NT2/D1 (cell line): ENCODE measurements around the gene SLC28A3.
"Not testable (repeated sequence)": the region's sequence is repeated elsewhere in the genome, so short reads cannot be mapped to it uniquely, and the experiment has no call there.

Source experiments
- DNase-seq: peaks from one replicate; pipeline ENCODE4 v3.0.0-alpha.2; 2011; ENCODE audit warnings: low read depth, low spot score
- H3K27me3 ChIP-seq: 2 replicates; pipeline ENCODE4 v1.6.0; 2011; ENCODE audit warnings: mild to moderate bottlenecking; ENCODE audit not compliant: insufficient read length, insufficient read depth
- H3K36me3 ChIP-seq: 2 replicates; pipeline ENCODE4 v1.6.1; 2011; ENCODE audit warnings: mild to moderate bottlenecking, low read length, mixed read lengths; ENCODE audit not compliant: insufficient read depth, insufficient read length
- H3K4me1 ChIP-seq: 2 replicates; pipeline ENCODE4 v1.5.1; 2011; ENCODE audit not compliant: insufficient read depth, insufficient read length
- H3K4me3 ChIP-seq: 2 replicates; pipeline ENCODE4 v1.5.1; 2011; ENCODE audit warnings: low read depth; ENCODE audit not compliant: insufficient read length
- H3K9ac ChIP-seq: 2 replicates; pipeline ENCODE4 v1.6.0; 2011; ENCODE audit warnings: low read depth; ENCODE audit not compliant: insufficient read length
- H3K9me3 ChIP-seq: 2 replicates; pipeline ENCODE4 v1.5.1; 2011; ENCODE audit warnings: mild to moderate bottlenecking, low read length; ENCODE audit not compliant: insufficient read depth
- SUZ12 ChIP-seq: IDR thresholded peaks from 2 replicates; pipeline ENCODE4 v1.6.1; 2011; ENCODE audit not compliant: insufficient read length, insufficient read depth; ENCODE audit errors: extremely low read depth
- YY1 ChIP-seq: IDR thresholded peaks from 2 replicates; pipeline ENCODE4 v1.6.1; 2011; ENCODE audit not compliant: insufficient read length, insufficient read depth
- ZNF274 ChIP-seq: IDR thresholded peaks from 2 replicates; pipeline ENCODE4 v1.6.1; 2011; ENCODE audit warnings: mild to moderate bottlenecking, low read depth, low read length

The SLC28A3 gene

DNA sequence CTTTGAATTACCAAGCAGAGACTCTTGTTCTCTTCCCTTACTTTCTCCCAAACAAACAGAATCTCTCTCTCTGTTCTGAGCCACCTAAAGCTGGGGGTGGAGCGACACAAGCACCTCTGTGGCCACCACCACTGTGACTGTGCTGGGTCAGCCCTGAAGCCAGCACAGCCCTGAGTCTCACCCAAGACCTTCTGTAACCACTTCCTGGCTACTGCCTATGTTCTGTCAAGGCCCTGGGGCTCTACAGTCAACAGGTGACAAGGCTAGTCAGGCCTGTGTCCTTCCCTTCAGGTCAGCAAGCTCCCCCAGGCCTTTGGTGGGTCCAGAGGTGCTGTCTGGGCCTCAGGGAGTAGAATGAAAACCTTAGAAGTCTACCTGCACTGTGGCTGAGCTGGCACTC is 26.1 kb upstream of the SLC28A3 start:
- Histone ChIP-seq H3K4me3 (no peak overlapping the region), H3K36me3 (no peaks in the 10 kb centered on the region), H3K27me3 (no peaks in the 10 kb centered on the region), H3K4me1 (no peaks in the 10 kb centered on the region), H3K9me3 (no peaks in the 10 kb centered on the region), H3K9ac (no peak overlapping the region)
- no peak for DNase-seq
- TF ChIP-seq SUZ12, result no peak
- no peak for TF ChIP-seq ZNF274
- no peak for TF ChIP-seq YY1

DNA sequence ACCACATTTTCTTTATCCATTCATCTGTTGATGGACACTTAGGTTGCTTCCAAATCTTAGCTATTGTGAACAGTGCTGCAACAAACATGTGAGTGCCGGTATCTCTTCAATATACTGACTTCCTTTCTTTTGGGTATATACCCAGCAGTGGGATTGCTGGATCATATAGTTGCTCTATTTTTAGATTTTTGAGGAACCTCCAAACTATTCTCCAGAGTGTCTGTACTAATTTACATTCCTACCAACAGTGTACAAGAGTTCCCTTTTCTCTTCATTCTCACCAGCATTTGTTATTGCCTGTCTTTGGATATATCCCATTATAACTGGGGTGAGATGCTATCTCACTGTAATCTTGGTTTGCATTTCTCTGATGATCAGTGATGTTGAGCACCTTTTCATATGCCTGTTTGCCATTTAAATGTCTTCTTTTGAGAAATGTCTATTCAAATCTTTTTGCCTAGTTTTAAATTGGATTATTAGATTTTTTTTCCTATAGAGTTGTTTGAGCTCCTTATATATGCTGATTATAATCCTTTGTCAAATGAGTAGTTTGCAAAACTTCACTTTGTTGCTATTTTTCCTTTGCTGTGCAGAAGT is 24.4 kb upstream of the SLC28A3 start:
- not testable (repeated sequence) for H3K4me1 ChIP-seq, H3K27me3 ChIP-seq, H3K36me3 ChIP-seq, DNase-seq, H3K4me3 ChIP-seq, H3K9ac ChIP-seq, H3K9me3 ChIP-seq

DNA sequence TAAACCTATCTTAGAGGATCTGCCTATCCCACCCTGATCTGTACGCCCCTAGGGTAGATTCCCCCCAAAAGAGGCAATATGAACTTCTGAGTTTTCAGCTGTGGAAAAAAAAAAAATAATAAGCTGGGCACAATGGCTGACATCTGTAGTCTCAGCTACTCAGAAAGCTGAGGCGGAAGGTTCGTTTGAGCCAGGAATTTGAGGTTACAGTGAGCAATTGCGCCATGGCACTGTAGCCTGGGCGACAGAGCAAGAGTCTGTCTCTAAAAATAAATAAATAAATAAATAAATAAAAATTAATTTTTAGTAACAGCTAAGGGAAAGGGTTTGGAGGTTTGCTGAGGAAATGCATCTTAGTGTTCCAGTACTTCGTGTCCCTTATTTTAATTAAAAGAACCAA is 21.1 kb upstream of the SLC28A3 start:
- Histone ChIP-seq H3K9ac (no peak overlapping the region), H3K4me3 (no peak overlapping the region), H3K36me3 (no peaks in the 10 kb centered on the region), H3K9me3 (no peaks in the 10 kb centered on the region), H3K4me1 (no peaks in the 10 kb centered on the region), H3K27me3 (no peaks in the 10 kb centered on the region)
- TF ChIP-seq SUZ12 (no peak), ZNF274 (no peak), YY1 (no peak)
- DNase-seq, result no peak

DNA sequence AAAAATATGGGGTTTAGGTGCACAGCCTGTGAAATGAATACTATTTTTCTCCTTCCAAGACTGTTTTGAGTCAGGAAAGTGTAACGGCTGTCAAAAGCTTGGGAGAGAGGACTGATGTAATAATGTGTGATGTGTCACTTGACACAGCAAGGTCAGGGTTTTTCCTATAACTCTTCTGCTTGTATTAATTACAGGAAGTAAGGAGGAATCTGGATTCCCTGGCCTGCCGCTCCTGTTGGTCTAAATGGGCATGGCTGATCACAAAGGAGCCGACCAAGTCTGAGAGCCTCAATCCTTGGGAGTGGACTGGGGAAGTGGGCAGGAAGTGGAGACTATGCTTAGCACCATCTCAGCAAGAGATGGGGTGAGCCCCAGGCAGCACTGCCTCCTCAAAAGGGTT is 16.7 kb upstream of the SLC28A3 start:
- no peak for DNase-seq
- Histone ChIP-seq H3K27me3 (no peaks in the 10 kb centered on the region), H3K4me1 (no peaks in the 10 kb centered on the region), H3K36me3 (no peaks in the 10 kb centered on the region), H3K9me3 (no peaks in the 10 kb centered on the region), H3K9ac (no peak overlapping the region), H3K4me3 (no peak overlapping the region)
- TF ChIP-seq ZNF274 (no peak), YY1 (no peak), SUZ12 (no peak)

DNA sequence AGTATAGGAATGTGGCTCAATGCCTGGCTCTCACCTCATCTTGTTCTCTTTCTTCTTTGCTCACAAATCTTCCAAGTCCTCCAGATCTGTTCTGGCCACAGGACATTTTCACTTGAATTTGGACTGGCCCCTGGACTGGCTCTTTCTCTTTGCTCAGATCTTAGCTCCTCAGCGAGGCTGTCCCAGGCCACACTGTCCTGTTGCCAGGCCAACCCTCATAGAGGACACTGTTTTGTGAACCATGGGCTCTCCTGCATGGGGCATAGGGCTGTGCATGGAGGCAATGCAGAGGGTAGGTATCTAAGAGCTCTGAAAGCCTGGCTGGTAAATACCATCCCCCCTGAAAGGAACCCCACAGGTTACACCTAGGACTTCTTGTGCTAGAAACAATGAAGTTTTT is 13.5 kb upstream of the SLC28A3 start:
- no peaks in the 10 kb centered on the region for H3K36me3 ChIP-seq
- no peak for TF ChIP-seq SUZ12
- H3K4me1 ChIP-seq, result no peaks in the 10 kb centered on the region
- no peak for DNase-seq
- H3K4me3 ChIP-seq, result no peak overlapping the region
- no peak overlapping the region for H3K9ac ChIP-seq
- H3K9me3 ChIP-seq, result no peaks in the 10 kb centered on the region
- no peaks in the 10 kb centered on the region for H3K27me3 ChIP-seq

DNA sequence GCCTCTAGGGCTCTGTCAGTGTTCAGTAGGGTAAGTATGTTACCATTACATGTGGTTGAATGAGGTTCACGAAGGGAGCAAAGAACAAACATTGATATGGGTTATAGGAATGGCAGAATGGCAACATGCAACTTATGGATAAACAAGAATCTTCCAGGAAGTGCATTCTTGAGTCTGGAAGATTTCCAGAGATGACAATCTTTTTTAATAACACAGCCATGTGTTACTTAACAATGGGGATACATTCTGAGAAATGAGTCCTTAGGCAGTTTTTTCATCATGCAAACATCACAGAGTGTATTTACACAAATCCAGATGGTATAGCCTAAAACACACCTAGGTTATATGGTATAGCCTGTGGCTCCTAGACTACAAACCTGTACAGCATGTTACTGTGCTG is 9.1 kb upstream of the SLC28A3 start:
- Histone ChIP-seq H3K4me3 (no peak overlapping the region), H3K9me3 (no peaks in the 10 kb centered on the region), H3K36me3 (no peaks in the 10 kb centered on the region), H3K27me3 (no peaks in the 10 kb centered on the region), H3K4me1 (no peaks in the 10 kb centered on the region), H3K9ac (no peak overlapping the region)
- no peak for DNase-seq
- TF ChIP-seq ZNF274, result no peak
- TF ChIP-seq YY1, result no peak
- no peak for TF ChIP-seq SUZ12

DNA sequence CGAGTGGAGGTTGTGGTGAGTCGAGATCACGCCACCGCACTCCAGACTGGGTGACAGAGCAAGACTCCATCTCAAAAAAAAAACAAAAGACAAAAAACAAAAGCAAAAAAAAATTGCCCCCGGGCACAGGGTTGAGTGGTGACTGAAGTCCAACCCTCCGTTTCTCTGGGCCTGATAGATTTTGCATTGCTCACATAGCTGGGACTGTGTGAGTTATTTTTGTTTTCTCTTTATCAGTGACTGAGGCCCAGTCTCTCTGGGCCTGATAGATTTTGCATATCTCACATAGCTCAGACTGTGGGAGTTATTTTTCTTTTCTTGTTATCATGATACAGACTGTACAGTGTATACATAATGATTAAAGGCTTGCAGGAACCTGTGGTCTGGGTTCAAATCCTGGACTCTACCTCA is 2.6 kb upstream of the SLC28A3 start:
- no peaks in the 10 kb centered on the region for H3K27me3 ChIP-seq
- no peak for DNase-seq
- no peaks in the 10 kb centered on the region for H3K9me3 ChIP-seq
- H3K4me1 ChIP-seq, result peaks cover 3% of the 10 kb centered on the region
- no peak for TF ChIP-seq SUZ12
- TF ChIP-seq ZNF274, result no peak
- no peak for TF ChIP-seq YY1
- H3K36me3 ChIP-seq, result no peaks in the 10 kb centered on the region
- no peak overlapping the region for H3K4me3 ChIP-seq
- no peak overlapping the region for H3K9ac ChIP-seq

DNA sequence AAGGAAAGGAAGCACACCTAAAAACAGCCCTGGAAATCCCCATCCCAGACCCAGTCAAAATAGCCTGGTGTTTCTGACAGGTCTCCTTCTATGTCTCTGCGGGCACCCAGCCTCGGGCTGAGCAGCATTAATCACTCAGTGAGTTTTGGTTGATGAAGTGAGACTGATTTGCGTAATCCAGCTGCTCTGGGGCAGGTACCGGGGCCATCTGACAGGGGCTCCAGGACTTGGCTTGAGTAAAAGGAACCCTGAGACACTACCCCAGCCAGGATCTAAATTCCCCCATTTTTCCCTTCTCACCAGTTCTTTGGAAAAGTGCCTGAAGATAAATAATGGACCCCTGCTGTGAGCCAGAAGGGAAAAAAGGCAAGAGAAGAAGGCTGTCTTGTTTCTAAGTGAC is 596 bp downstream of the SLC28A3 start:
- TF ChIP-seq YY1, result no peak
- TF ChIP-seq SUZ12, result no peak
- TF ChIP-seq ZNF274, result no peak
- Histone ChIP-seq H3K9ac (no peak overlapping the region), H3K4me3 (no peak overlapping the region), H3K4me1 (peaks cover 3% of the 10 kb centered on the region), H3K27me3 (no peaks in the 10 kb centered on the region), H3K9me3 (no peaks in the 10 kb centered on the region), H3K36me3 (no peaks in the 10 kb centered on the region)
- peak; percentile 36 for DNase-seq
